NCI-H1105 treated with DMSO at 0.1 percent for 48 hours (cell line): ENCODE results near the gene NANS.
A peak's percentile ranks its signal among the peaks of the same experiment; 100 is the strongest.
"Not testable (repeated sequence)": the region's sequence is repeated elsewhere in the genome, so short reads cannot be mapped to it uniquely, and the experiment has no call there.

Experiments used
- DNase-seq: peaks from one replicate; lab custom pipeline; 2025; lab: John Stamatoyannopoulos, UW

The NANS gene, protein sequence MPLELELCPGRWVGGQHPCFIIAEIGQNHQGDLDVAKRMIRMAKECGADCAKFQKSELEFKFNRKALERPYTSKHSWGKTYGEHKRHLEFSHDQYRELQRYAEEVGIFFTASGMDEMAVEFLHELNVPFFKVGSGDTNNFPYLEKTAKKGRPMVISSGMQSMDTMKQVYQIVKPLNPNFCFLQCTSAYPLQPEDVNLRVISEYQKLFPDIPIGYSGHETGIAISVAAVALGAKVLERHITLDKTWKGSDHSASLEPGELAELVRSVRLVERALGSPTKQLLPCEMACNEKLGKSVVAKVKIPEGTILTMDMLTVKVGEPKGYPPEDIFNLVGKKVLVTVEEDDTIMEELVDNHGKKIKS

DNA sequence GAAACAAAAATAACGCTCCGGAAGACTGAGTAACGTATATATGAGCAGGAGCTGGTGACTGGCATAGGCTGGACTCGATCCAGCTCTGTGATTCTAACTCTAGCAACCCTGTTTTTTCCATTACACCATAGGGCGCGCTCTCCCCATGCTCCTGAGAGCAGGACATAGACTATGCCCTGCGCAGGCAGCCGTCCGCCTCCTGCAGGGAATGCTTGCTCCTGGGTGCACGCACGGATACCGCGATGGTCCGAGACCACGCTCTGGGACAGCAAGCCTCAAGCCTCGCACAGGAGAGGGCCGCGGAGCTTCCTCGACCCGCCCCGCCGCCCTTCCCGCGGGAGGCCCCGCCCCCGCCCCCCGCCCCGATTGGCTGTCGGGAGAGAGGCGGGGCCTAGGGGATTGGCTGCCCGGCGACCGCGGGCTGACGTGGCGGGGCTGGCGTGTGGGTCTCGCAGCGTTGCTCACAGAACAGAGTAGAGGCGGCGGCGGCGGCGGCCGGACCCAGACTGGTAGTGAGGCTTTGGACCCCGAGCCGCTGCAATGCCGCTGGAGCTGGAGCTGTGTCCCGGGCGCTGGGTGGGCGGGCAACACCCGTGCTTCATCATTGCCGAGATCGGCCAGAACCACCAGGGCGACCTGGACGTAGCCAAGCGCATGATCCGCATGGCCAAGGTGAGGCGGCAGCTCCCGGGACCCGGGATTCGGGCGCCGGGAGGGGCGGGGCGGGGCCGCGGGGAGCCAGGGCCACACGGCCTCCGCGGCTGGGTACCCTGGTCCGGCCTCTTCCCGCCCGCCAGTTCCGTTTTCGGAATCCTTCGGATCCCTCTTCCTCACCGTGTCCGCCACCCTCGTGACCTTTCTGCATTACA, at the start of gene NANS:
Gene NANS, plus strand, starts transcription at position 464 of the 869 bp plus-strand sequence. Its CDS starts 77 bp downstream, at position 541.
- peak; percentile 83 for DNase-seq

DNA sequence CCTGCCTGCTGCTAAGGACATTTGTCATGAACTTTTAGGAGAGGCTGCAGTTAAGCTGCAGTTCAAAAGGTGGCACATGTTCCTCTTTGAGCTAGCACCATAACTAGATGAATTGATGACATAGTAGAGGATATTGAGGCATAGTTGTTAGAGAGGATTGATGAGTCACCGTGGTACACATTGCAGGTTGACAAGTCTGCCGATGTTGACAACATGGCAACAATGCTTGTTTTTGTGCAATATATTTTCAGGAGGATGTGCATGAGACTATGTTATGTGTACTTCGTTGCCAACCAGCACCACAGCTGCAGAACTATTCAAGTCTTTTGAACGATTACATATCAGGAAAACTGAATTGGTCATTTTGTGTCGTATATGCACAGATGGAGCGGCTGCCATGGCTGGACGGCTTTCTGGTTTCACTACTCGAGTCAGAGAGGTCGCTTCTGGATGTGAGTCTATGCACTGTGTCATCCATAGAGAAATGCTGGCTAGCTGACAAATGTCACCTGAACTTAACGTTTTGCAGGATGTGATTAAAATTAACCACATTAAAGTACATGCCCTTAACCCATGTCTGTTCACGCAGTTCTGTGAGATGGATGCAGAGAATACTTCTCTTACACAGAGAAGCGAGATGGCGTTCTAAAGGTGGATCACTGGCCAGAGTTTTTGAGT, 49.1 kb upstream of the NANS start:
- DNase-seq: no peak

DNA sequence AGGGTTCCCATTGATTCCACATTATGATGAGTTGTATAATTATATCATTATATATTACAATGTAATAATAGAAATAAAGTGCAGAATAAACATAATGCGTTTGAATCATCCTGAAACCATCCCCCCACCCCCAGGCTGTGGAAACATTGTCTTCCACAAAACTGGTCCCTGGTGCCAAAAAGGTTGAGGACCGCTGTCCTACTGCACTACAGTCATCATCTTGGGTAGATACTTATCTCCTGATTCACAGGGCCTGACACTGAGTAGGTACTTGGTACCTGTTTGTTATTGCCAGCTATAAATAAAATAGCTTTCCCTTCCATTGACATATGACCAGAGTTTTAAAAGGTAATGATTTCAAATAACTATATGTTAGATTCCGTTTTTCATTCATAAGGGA, 47.8 kb upstream of the NANS start:
- no peak for DNase-seq

DNA sequence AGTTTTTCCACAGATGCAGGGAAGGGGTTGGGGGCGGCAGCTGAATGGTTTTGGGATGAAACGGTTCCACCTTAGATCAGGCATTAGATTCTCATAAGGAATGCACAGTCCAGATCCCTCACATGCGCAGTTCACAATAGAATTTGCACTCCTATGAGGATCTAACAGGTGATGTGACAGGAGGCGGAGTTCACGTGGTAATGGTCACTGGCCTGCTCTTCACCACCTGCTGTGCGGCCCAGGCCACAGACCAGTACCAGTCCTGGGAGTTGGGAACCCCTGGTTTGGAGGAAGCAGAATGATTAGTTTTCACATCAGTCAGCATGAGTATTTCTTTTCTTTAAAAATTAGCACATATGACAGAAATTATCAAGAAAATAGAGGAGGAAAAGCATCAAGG, 47.1 kb upstream of the NANS start:
- DNase-seq: no peak

DNA sequence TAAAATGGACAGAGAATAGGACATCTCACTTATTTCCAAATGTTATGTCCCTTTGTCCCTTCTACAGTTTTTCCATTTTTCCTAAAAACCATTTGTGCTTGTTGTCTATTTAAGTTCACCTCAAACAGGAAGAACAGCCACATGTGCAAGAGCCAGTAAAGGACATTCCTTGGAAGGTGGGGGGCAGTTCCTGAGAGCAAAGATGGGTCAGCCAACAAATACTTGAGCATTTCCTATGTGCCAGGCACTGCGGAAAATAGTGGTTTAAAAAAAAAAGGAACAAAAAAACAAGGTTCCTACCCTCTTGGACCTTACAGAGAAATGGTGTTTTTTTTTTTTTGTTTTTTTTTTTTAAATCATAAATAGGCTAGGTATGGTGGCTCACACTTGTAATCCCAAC, 46.6 kb upstream of the NANS start:
- DNase-seq: no peak

DNA sequence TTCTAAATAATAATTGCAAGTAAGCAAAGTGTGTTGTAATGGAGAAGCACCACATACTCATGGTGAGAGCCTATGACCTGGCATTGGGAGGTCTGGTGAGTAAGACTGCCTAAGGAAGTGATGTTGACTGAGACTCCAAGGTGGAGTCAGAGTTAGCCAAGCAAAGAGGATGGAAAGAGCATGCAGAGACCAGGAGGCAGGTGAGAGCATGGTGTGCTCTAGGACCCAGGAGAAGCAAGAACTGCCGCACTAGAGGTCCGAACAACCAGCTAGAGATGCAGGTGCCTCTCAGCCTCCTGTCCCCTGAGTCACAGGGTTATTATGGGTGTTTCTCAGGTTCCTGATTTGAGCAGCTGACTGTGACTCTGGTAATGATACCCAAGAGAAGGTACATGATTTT, 46.1 kb upstream of the NANS start:
- DNase-seq: peak; percentile 27

DNA sequence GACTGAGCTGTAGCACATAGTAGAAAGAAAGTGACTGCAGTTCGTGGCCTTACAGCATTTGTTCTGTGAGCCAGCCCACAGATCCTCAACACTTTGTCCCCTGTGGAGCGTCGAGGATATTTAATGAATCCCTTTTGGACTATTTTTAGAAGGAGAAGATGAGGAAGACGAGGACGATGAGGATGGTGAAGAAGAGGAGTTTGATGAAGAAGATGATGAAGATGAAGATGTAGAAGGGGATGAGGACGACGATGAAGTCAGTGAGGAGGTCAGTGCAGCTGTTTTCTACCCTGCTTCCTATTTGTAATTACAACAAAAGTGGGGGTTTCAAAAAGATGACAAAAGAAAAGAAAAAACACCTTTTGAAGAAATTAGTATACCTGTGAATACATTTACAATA, 45.4 kb upstream of the NANS start:
- no peak for DNase-seq

DNA sequence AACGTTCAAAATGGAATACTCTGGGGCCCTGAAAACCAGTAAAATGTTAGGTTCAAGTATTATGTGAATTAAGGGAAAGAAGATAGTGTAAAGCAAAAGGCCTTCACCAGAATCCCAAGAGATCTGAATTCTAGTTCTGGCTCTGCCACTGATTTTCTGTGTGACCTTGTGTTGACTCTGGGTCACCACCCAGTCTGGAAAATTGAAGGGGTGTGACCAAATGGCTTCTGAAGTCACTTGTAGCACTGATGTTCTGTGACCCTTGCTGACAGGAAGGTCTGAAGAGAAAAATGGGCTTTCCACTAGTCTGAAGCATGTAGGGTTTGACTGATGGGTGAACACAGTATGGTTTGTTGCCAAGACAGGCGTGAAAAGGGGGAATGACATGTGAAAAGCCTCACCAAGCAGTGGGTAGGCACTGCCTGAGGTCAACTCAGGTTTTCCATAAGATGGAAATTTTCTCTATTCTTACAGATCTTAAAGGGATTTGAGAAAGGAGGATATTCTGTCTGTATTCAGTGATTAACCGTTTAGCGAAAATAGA, 40.3 kb upstream of the NANS start:
- DNase-seq: no peak

DNA sequence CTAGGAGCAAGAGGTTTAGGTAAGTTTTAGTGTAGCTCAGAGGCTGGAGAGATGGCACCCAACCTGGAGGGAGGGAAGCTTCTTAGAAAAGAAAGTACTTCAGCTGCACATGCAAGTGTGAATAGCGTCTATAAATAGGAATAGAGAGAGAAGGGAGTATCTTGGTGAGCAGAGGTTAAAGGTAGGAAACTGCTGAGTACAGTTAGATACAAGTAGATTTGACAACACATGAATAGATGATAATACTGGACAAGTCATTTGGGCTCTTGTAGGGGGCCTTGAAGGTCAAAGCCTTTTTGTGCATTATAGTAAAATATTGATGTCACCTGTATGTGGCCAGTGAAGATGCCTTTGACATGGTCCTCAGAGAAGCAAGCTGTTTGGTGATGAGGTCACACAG, 39.2 kb upstream of the NANS start:
- no peak for DNase-seq

DNA sequence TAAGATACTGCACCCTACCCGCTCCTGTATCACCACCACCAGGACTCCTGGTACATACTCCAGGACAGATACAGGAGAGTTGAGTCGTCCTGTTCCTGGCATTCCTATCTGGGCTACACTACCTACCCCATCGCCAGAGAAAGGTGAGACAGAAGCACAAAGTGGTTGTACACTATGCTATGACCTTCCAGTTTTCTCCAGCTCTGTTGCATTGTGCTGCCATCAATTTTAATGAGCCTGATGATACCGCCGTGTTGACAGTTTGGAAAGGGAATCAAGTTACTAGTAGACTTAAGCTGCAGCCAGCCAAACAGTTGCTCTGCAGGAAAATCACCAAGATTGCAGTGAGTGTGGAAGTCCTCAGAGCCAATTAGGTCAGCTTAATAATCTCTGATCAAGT, 38.2 kb upstream of the NANS start:
- no peak for DNase-seq

DNA sequence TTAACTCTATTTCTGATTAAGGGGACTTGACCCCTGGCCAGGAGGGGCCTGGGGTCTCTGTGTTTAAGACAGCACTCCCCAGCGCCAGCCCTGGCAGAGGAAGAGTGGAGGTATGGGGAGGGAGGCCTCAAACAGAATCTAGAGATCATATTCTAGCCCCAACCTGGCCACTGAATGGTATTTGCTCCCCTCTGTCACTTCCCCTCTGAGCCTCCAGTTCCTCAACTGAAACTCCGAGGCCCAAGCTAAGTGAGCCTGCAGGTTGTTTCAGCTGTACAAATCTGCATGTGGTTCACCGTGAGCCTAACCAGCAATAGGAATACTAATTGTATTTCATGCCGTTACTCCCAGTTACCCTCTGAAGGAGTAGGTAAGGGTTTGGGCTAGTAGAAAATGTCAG, 37.4 kb upstream of the NANS start:
- DNase-seq: no peak

DNA sequence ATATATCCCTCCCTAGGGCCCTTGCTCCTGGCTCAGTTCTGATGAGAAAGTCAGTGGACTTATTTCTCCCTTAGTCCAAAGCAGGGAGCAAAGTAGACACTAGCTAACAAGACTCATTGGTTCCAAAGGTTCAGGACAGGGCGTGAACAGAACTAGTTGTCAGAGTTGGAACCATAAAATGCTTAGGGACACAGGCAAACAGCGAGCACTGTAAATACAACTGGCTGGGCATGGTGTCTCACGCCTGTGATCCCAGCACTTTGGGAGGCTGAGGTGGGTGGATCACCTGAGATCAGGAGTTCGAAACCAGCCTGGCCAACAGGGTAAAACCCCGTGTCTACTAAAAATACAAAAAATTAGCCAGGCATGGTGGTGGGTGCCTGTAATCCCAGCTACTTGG, 36.7 kb upstream of the NANS start:
- DNase-seq: not testable (repeated sequence)

DNA sequence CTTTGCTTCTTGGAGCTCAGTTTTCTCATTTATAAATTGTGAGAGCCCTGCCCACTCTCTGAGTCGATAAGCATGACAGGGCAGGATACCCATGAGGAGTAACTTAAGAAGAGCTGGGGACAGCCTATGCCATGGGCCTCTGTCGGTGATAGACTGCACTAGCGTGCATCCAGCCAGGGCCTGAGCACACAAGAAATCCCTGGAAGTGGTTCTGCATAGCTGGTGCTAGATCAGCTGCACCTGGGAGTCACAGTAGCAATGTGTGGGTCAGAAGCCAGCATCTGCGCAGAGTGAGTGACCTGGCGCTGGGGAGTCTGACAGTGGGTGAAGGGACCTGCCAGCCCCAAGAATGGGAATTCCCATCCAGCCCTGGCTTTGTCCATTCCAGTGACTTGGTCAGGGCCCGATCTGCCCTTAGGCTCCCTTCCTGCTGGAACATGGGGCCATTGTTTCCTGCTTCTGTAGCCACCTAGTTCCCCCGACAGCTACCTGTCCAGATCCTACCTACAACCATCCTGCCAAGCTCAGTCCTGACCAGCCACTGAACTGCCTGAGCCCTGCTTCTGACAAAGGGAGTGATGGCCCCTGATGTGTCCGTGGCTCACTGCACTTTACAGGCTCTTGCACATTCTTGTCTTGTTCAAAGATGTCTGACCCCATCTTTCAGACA, 35.9 kb upstream of the NANS start:
- DNase-seq: no peak

DNA sequence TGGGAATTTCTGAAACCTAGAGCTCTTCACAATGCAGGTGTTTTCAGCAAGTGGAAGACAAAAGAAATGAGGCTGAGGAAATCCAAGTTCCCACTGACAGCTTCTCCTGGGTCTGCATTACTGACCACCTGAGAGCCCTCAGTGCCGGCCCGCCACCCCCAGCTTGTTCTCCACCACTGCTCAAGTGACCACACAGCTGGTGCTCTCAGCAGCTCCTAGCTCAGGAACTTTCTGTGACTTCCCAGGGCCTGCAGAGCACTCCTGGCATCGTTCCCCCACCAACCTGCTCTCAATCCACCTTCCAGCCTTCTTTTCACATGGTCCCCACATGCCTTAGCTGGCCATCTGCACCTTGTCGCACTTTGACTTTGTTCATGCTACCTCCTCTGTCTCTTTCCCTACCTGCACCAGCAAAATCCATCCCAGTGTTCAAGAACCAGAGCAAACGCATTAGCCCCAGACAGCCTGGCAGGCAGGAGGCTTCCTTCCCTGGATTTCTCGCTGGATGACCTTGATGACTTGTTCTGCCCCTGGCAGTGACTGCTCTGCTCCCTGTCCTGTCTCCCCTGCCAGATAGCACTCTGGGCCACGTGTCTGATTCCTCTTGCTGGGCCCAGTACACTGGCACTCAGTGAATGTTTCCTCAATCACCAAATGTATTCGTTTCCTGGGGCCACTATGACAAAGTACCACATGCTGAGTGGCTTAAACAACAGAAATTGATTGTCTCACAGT, 35.1 kb upstream of the NANS start:
- no peak for DNase-seq

DNA sequence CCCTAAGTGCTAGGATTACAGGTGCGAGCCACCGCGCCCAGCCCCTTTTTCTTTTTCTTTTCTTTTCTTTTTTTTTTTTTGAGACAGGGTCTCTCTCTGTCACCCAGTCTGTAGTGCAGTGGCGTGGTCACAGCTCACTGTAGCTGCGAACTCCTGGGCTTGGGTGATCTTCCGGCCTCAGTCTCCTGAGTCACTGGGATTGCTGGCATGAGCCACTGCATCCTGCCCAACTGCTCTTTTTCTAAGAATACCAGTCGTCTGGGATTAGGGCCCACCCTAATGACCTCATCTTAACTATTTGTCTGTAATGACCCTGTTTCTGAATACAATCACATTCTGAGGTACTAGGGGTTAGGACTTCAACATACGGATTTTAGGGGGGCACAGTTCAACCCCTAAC, 34.1 kb upstream of the NANS start:
- no peak for DNase-seq

DNA sequence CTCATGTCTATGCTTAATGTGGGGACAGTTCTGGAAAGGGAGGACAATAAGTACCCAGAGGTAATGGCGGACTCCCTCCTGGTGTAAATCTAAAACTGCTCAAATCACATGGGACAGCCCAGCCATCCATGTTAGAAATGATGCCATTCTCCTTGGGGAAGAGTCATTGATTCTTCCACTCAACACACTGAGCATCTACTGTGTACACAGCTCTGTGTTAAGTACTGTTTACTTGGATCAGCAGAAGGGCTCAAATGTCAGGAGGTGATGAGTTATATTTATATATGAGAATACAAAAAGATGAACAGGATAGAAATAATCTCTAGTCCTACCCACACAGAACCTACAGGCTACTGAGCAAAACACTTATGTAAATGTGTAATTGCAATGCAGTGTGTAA, 31.8 kb upstream of the NANS start:
- DNase-seq: no peak

DNA sequence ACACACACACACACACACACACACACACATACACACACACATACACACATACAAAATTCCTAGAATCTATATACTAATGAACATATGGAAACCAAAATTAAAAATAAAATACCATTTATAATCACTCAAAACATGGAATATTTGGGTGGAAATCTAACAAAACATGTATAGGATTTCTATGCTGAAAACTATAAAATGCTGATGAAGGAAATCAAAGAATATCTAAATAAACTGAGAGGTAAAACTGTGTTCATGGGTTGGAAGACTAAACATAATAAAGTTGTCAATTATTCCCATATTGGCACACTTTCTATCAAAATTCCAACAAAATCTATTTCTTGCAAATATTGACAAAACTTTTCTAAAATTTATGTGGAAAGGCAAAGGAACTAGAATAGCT, 25.4 kb upstream of the NANS start:
- DNase-seq: no peak

DNA sequence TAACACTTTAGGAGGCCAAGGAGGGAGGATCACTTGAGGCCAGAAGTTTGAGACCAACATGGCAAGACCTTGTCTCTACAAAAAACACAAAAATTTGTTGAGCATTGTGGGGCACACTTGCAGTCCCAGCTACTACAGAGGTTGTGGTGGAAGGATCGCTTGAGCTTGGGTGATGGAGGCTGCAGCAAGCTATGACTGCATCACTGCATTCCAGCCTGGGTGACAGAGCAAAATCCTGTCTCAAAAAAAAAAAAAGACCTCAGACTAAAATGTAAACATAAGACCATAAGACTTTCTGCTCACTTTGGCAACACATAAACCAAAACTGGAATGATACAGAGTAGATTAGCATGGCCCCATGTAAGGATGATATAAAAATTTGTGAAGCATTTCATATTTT, 24.6 kb upstream of the NANS start:
- DNase-seq: no peak

DNA sequence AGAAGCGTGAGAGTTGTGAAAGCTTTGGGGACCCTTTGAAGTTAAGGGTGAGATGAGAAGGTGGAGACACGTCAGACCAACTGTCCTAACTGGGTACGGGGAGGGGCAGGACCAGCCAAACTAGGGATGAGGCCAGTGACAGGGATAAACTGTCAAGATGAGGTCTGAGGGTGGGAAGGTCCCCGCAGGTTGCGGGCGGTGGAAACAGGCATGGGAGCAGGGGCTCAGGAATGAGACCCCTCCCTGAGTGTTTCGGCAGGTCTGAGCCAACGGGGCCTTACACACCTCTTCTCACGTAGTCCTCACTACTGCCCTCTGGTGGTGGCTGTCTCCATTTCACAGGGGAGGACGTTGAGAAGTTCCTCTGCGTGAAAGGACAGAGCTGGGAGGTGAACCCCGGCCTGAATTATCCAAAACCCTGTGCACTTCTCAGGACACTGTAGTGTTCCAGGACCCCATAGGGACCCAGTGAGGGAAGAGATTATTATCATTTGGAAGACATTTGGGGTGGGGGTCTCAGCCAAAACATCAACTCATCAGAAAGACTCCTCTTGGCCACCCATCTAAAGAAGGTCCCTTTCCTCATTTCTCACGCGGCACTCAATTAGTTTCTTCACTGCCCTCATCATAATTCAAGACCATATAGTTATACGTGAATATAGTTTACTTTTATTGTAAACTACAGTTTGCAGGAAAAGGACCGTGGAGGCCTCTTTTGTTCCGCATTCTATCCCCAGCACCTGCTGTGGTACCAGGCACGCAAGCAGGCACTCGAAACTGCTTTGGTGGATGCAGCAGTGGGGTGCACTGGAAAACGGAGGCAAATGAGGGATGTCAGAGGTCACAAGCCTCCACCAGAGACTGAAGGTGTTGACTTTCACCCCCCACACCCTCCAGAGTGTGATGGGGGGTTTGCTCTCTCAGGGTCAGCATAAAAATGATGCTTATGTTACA, 21.7 kb upstream of the NANS start:
- DNase-seq: peak; percentile 45

DNA sequence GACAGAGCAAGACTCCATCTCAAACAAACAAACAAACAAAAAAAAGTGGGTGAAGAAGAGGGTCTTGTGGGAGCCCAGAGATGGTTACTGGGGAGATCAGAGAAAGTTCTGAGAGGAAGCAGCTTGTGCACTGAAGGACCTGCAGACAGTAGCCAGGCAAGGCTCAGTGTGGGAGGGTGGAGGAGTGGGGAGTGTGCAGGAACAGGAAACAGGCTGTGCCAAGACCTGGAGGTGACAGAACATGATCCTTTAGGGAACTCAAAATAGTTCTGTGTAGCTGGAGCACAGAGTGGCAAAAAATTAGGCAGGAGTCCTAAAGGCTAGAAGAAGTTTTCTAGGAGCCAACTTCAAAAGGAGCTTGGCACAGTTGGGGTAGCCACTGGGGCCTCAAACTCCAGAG, 19.2 kb upstream of the NANS start:
- DNase-seq: no peak
